ENCODE data around the gene F2.
A peak's percentile ranks its signal among the peaks of the same experiment; 100 is the strongest.

F2 gene

DNA sequence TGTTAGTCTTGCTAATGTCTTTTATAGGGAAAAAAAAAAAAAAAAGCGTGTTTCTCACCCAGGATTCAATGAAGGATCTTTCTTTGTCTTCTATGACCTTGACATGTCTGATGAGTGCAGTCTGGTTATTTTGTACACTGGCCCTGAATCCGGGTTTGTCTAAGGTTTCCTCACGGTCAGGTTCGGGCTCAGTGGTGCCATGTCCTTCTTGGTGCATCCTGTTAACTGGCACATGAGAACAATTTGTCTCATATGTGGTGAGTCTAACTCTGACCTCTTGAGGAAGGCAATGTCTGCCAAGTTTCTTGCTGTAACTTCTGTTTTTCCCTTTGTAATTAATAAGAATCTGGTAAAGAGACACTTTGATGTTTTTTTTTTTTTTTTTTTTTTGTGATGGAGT is 12.5 kb downstream of the F2 start:
- H3K27ac Mint-ChIP-seq = no peak overlapping the region
- H3K27me3 Mint-ChIP-seq (ENCODE audit: low read depth) = no peaks in the 10 kb centered on the region
- H3K36me3 Mint-ChIP-seq (ENCODE audit: low read depth) = no peaks in the 10 kb centered on the region
- H3K9me3 Mint-ChIP-seq = no peaks in the 10 kb centered on the region
- no peak for DNase-seq (ENCODE audit: low spot score)
- H3K4me1 Mint-ChIP-seq (ENCODE audit: low read depth) = no peaks in the 10 kb centered on the region
- H3K4me3 Mint-ChIP-seq = no peak overlapping the region

DNA sequence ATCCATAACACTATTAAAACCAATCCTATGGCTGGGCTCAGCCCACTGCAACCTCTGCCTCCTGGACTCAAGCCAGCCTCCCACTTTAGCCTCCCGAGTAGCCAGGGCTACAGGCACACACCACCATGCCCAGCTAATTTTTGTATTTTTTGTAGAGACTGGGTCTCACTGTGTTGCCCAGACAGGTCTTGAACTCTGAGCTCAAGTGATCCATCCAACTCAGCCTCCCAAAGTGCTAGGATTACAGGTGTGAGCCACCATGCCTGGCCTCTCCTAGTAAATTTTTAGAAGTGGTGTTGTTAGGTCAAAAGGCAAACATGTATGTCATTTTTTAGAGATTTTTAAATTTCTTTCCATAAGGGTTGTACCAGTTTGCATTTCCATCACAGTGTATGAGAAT is 14.2 kb downstream of the F2 start:
- Mint-ChIP-seq H3K4me3 (no peak overlapping the region), H3K36me3 (ENCODE audit: low read depth) (no peaks in the 10 kb centered on the region), H3K4me1 (ENCODE audit: low read depth) (no peaks in the 10 kb centered on the region), H3K27me3 (ENCODE audit: low read depth) (no peaks in the 10 kb centered on the region), H3K27ac (no peak overlapping the region), H3K9me3 (no peaks in the 10 kb centered on the region)
- DNase-seq (ENCODE audit: low spot score) = no peak

DNA sequence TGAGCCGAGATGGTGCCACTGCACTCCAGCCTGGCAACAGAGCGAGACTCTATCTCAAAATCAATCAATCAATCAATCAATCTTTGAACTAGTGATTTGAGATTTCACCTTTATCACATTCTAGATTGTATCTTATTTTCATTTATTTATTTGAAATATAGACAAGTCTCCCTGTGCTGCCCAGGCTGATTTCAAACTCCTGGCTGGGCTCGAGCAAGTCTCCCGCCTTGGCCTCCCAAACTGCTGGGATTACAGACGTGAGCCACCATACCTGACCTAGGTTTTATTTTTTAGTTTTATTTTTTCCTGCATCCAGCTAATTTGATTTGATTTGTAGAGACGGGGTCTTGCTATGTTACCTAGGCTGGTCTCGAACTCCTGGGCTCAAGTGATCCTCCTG is 17.1 kb downstream of the F2 start:
- H3K27ac Mint-ChIP-seq = no peak overlapping the region
- no peak for DNase-seq (ENCODE audit: low spot score)
- H3K4me1 Mint-ChIP-seq (ENCODE audit: low read depth) = no peaks in the 10 kb centered on the region
- H3K4me3 Mint-ChIP-seq = no peak overlapping the region
- no peaks in the 10 kb centered on the region for H3K27me3 Mint-ChIP-seq (ENCODE audit: low read depth)
- peaks cover 3% of the 10 kb centered on the region for H3K36me3 Mint-ChIP-seq (ENCODE audit: low read depth)
- H3K9me3 Mint-ChIP-seq = no peaks in the 10 kb centered on the region

DNA sequence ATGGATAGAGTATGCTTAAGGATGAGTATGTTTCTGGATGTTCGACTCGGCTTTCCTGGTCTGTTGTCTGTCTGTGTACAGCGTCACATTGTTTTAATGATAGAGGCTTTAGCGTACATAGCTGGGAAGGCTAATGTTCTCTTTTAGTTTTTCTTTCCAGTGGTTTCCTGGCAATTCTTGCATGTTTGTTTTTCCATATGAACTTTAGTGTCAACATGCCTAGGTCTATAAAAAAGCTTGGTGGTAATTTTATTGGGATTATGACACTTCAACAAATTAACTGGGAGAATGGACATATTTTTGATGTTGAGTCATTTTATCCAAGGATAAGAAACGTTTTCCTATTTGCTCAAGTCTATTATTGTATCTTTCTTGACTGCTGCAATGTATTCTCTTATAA is 17.6 kb downstream of the F2 start:
- peaks cover 7% of the 10 kb centered on the region for H3K36me3 Mint-ChIP-seq (ENCODE audit: low read depth)
- no peak overlapping the region for H3K4me3 Mint-ChIP-seq
- H3K4me1 Mint-ChIP-seq (ENCODE audit: low read depth) = no peaks in the 10 kb centered on the region
- DNase-seq (ENCODE audit: low spot score) = no peak
- no peaks in the 10 kb centered on the region for H3K27me3 Mint-ChIP-seq (ENCODE audit: low read depth)
- no peak overlapping the region for H3K27ac Mint-ChIP-seq
- no peaks in the 10 kb centered on the region for H3K9me3 Mint-ChIP-seq

DNA sequence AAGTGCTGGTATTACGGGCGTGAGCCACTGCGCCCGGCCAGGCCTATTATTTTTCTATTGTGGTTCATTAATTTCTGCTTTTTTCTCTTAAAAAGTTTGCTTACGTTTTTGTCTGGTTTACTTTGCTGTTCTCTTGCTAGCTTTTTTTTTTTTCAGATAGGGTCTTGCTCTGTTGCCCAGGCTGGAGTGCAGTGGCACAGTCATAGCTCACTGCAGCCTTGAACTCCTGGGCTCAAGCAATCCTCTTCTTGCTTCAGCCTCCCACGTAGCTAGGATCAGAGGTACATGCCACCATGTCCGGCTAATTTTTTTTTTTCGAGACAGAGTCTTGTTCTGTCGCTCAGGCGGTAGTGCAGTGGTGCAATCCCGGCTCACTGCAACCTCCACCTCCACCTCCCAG is 18.7 kb downstream of the F2 start:
- Mint-ChIP-seq H3K4me1 (ENCODE audit: low read depth) (no peaks in the 10 kb centered on the region), H3K36me3 (ENCODE audit: low read depth) (peaks cover 16% of the 10 kb centered on the region), H3K27me3 (ENCODE audit: low read depth) (no peaks in the 10 kb centered on the region), H3K9me3 (no peaks in the 10 kb centered on the region), H3K27ac (no peak overlapping the region), H3K4me3 (no peak overlapping the region)
- DNase-seq (ENCODE audit: low spot score) = no peak

DNA sequence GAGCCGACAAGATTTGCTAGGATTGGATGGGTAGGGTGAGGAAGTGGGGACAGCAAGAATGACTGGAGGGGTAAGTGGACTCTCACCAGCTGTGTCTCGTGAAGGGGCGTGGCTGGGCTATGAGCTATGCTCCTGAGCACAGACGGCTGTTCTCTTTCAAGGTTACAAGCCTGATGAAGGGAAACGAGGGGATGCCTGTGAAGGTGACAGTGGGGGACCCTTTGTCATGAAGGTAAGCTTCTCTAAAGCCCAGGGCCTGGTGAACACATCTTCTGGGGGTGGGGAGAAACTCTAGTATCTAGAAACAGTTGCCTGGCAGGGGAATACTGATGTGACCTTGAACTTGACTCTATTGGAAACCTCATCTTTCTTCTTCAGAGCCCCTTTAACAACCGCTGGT is 19.9 kb downstream of the F2 start:
- Mint-ChIP-seq H3K4me3 (no peak overlapping the region), H3K9me3 (no peaks in the 10 kb centered on the region), H3K27me3 (ENCODE audit: low read depth) (no peaks in the 10 kb centered on the region), H3K36me3 (ENCODE audit: low read depth) (peaks cover 26% of the 10 kb centered on the region), H3K4me1 (ENCODE audit: low read depth) (no peaks in the 10 kb centered on the region), H3K27ac (no peak overlapping the region)
- no peak for DNase-seq (ENCODE audit: low spot score)

DNA sequence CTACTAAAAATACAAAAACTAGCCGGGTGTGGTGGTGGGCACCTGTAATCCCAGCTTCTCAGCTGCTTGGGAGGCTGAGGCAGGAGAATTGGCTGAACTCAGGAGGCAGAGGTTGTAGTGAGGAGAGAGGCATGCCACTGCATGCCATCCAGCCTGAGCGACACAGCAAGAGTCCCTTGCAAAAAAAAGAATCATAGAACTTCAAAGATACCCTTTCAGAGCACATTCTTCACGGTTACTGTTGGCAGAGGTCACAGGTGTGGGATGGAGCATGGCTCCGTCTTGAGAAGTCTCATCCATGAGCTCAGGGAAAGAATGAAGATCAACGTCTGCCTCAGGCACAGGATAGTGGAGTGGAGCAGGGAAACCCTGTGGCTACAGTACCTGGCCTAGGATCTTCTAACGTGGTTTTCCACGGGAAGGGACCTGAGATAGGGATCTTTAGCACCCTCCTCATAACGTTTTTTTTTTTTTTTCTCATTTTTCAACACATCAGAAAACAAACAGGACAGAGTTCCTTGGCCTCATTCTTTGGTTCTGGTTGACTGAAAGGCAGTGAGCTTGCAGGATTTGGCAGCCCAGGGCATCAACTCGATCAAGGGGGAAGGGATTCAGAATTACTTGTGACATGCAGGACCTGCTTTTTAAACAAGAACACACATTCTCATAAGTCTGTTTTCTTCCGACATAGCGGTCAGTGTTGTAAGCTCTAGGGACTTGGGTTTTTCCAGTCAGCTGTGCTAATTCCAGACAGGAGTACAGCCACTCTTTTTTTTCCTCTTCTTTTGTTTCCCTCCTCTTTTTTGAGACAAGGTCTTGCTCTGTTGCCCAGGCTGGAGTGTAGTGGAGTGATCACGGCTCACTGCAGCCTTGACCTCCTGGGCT is 22.8 kb downstream of the F2 start:
- Mint-ChIP-seq H3K27ac (no peak overlapping the region), H3K4me3 (no peak overlapping the region), H3K36me3 (ENCODE audit: low read depth) (peaks cover 51% of the 10 kb centered on the region), H3K9me3 (no peaks in the 10 kb centered on the region), H3K27me3 (ENCODE audit: low read depth) (no peaks in the 10 kb centered on the region), H3K4me1 (ENCODE audit: low read depth) (no peaks in the 10 kb centered on the region)
- DNase-seq (ENCODE audit: low spot score) = no peak

DNA sequence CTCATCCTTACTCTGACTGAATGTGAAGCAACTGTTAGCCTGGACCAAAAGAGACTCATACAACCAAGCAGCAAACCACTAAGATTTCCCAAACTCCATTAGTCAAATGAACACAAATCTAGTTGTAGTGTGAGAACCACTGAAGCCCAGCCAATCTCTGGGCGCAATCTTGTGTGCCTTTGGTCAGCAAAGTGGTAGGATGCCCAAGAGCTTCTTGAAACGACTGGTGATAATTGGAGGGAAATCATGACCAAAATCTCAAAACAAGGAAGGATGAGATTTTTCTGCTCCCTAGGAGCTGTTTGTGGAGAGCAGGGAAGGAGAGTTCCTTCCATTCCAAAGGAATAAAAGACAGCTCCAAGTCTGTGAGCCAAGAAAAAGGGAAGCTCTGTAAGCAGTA is 24.0 kb downstream of the F2 start:
- no peaks in the 10 kb centered on the region for H3K27me3 Mint-ChIP-seq (ENCODE audit: low read depth)
- no peaks in the 10 kb centered on the region for H3K4me1 Mint-ChIP-seq (ENCODE audit: low read depth)
- no peak overlapping the region for H3K4me3 Mint-ChIP-seq
- peaks cover 59% of the 10 kb centered on the region for H3K36me3 Mint-ChIP-seq (ENCODE audit: low read depth)
- DNase-seq (ENCODE audit: low spot score) = no peak
- no peaks in the 10 kb centered on the region for H3K9me3 Mint-ChIP-seq
- no peak overlapping the region for H3K27ac Mint-ChIP-seq

DNA sequence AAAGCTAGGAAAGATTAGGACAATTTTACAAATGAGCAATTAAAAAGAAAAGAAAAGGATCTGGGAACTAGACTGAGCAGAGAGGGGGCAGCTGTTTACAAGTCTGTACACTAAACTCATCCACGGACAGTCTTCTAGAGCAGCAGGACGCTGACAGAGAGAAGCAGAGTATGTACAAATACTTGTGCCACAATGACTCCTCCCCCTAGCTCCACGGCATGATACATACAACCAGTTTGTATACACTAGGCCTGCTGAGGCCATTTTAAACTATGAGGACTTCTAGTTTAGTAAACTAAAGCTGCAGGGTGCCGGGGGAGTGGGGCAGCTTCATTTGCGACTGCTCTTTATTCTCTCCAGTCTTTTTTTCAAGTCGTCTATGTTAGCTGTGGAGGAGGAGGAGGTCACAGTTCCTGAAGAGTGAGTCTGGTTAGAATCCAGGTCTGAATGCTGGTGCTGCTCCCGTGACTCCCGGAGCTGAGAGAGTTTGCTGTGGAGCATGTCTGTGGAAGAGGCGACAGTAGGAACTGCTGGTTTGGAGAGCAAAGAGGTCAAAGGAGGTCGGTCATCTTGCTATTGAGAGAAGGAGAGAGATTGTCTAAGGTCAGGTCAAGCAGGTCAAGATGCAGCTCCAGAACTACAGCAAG is 24.8 kb downstream of the F2 start:
- Mint-ChIP-seq H3K27ac (no peak overlapping the region), H3K36me3 (ENCODE audit: low read depth) (peaks cover 62% of the 10 kb centered on the region), H3K9me3 (no peaks in the 10 kb centered on the region), H3K4me1 (ENCODE audit: low read depth) (no peaks in the 10 kb centered on the region), H3K27me3 (ENCODE audit: low read depth) (no peaks in the 10 kb centered on the region), H3K4me3 (no peak overlapping the region)
- no peak for DNase-seq (ENCODE audit: low spot score)

DNA sequence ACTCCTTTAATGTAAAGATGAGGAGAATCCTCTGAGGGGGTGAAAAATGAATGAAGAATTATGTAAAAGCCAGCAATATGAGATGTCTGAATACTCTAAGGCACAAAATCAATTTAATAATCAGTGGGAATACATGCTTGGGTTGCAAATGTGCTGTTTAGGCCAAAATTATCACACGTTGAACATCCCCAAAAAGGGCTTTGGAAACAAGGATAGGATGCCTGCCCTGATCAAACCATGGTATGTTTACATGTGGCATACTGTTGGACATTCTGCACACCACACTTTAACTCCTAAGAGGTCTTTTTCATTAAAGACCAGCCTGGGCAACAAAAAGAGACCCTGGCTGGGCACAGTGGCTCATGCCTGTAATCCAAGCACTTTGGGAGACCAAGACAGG is 26.3 kb downstream of the F2 start:
- H3K9me3 Mint-ChIP-seq = no peaks in the 10 kb centered on the region
- DNase-seq (ENCODE audit: low spot score) = no peak
- H3K27ac Mint-ChIP-seq = no peak overlapping the region
- no peaks in the 10 kb centered on the region for H3K4me1 Mint-ChIP-seq (ENCODE audit: low read depth)
- H3K4me3 Mint-ChIP-seq = no peak overlapping the region
- H3K27me3 Mint-ChIP-seq (ENCODE audit: low read depth) = no peaks in the 10 kb centered on the region
- peaks cover 70% of the 10 kb centered on the region for H3K36me3 Mint-ChIP-seq (ENCODE audit: low read depth)

DNA sequence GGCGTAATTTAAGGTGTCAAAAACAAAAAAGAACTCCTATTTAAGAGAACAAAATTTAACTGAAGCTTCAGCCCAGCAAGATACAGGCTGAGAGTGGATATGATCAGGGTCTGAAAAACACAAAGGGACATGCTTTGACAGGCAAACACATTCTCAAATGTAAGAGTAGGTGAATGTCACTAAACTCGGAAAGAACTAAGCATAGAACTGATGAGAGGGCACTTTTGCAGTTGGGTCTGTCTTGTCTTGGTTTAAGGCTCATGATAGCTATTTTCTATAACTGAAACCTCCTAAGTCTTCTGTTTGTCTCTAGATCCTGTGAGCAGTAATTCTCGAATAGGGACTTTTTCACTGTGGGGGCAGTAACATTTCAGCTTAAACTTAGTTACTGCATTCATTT is 27.0 kb downstream of the F2 start:
- no peak overlapping the region for H3K27ac Mint-ChIP-seq
- H3K4me3 Mint-ChIP-seq = no peak overlapping the region
- H3K4me1 Mint-ChIP-seq (ENCODE audit: low read depth) = no peaks in the 10 kb centered on the region
- no peaks in the 10 kb centered on the region for H3K27me3 Mint-ChIP-seq (ENCODE audit: low read depth)
- no peak for DNase-seq (ENCODE audit: low spot score)
- H3K36me3 Mint-ChIP-seq (ENCODE audit: low read depth) = peaks cover 75% of the 10 kb centered on the region
- no peaks in the 10 kb centered on the region for H3K9me3 Mint-ChIP-seq

DNA sequence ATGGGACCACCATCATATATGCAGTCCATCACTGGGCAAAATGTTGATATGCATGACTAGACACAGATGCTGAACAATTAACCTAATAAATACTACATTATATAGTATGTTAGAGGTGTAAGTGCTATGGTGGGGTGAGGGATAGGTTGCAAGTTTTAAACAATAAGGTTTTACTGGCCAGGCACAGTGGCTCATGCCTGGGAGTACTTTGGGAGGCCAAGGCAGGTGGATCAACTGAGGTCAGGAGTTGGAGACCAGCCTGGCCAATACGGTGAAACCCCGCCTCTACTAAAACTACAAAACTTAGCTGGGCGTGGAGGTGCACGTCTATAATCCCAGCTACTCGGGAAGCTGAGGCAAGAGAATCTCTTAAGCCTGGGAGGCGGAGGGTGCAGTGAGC is 28.1 kb downstream of the F2 start:
- Mint-ChIP-seq H3K36me3 (ENCODE audit: low read depth) (peaks cover 72% of the 10 kb centered on the region), H3K9me3 (no peaks in the 10 kb centered on the region), H3K4me3 (no peak overlapping the region), H3K27me3 (ENCODE audit: low read depth) (no peaks in the 10 kb centered on the region), H3K27ac (peak overlapping the region; percentile 67), H3K4me1 (ENCODE audit: low read depth) (no peaks in the 10 kb centered on the region)
- no peak for DNase-seq (ENCODE audit: low spot score)

DNA sequence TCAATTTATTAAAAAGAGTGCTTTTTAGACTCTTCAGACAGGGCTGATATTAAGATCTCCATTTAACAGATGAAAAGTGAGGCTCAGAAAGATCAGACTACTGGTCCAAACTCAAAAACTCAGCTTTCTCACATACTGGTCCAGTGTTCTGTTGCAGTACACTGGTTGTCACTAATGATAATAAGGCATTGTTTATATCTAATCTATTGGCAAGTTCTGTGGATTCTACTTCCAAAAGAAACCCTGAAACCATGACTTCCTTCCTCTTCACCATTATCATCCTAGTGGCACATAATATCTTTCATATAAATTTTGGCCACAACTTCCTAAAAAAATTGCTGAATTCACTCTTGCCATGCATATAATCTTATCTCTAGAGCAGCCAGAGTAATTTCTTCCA is 36.9 kb downstream of the F2 start:
- no peak for DNase-seq (ENCODE audit: low spot score)

DNA sequence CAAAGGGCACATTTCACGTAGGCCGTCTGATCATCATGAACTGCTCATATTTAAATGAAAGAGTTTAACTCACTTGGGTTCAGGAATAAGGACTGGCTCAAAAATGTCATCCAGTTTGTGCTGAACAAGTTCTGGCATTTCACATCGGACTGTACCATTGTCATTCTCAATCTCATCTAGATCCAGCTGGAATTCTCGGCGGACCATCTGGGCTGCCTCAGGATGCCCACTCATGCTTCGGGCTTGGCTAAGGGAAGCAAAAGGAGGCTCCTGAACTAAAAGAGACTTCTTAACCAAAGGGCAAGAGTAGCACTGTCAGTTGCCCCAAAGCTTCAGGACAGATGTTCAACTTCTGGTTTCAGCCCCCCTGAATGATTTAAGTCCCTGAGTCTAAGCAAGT is 40.2 kb downstream of the F2 start:
- Mint-ChIP-seq H3K27ac (no peak overlapping the region), H3K36me3 (ENCODE audit: low read depth) (peaks cover 69% of the 10 kb centered on the region), H3K4me3 (no peak overlapping the region), H3K27me3 (ENCODE audit: low read depth) (no peaks in the 10 kb centered on the region), H3K9me3 (no peaks in the 10 kb centered on the region), H3K4me1 (ENCODE audit: low read depth) (peaks cover 2% of the 10 kb centered on the region)
- no peak for DNase-seq (ENCODE audit: low spot score)

More for the DNA sequence above, 36.9 kb downstream of the F2 start:
- H3K4me3 Mint-ChIP-seq = no peak overlapping the region
- H3K9me3 Mint-ChIP-seq = no peaks in the 10 kb centered on the region
- peaks cover 2% of the 10 kb centered on the region for H3K4me1 Mint-ChIP-seq (ENCODE audit: low read depth)
- no peaks in the 10 kb centered on the region for H3K27me3 Mint-ChIP-seq (ENCODE audit: low read depth)
- peaks cover 62% of the 10 kb centered on the region for H3K36me3 Mint-ChIP-seq (ENCODE audit: low read depth)
- peak overlapping the region; percentile 37 for H3K27ac Mint-ChIP-seq

Measured in T-helper 2 cell treated with Interferon-gamma antibody and Interleukin-4, amounts not matched to agents 5 μg/mL and 100 μg/mL, for 36 hours (primary cell).